GM23338 (cell line): ENCODE measurements around the gene SSH2. TPM values are rescaled to one million over a fixed set of nuclear protein-coding genes. Genes with fewer than 3 reads are reported as not detected.

ENCODE experiments used
- ATAC-seq: fragments of 200-7000 bp; cut with Tn5 transposase; 3 replicates; pipeline ENCODE4 v1.9.1; 2020
- DNase-seq: peaks from one replicate; pipeline ENCODE4 v3.0.0-alpha.2; 2015; ENCODE audit warnings: low spot score
- H2AFZ ChIP-seq: fragments of 200-600 bp; sonication (generic); 2 replicates; pipeline ENCODE4 v1.8.0; 2016; ENCODE audit warnings: antibody characterized with exemption, mild to moderate bottlenecking, moderate library complexity
- H3F3A ChIP-seq: fragments of 200-600 bp; sonication (generic); replicated peaks from 2 replicates; pipeline ENCODE4 v1.8.0; 2017; ENCODE audit warnings: antibody characterized with exemption, mixed run types, low read depth
- H3K27ac ChIP-seq: fragments of 200-600 bp; sonication (generic); 2 replicates; pipeline ENCODE4 v1.6.1; 2016; ENCODE audit warnings: low read depth
- H3K27me3 ChIP-seq: fragments of 200-600 bp; sonication (generic); 2 replicates; pipeline ENCODE4 v1.8.0; 2016; ENCODE audit warnings: mild to moderate bottlenecking, mixed run types, moderate library complexity; ENCODE audit not compliant: insufficient read depth
- H3K36me3 ChIP-seq: fragments of 200-600 bp; sonication (generic); 2 replicates; pipeline ENCODE4 v1.8.0; 2016; ENCODE audit warnings: mild to moderate bottlenecking; ENCODE audit not compliant: insufficient read depth
- H3K4me1 ChIP-seq: fragments of 200-600 bp; sonication (generic); 2 replicates; pipeline ENCODE4 v1.8.0; 2016; ENCODE audit warnings: mild to moderate bottlenecking, moderate library complexity; ENCODE audit not compliant: insufficient read depth
- H3K4me2 ChIP-seq: fragments of 200-600 bp; sonication (generic); 2 replicates; pipeline ENCODE4 v1.7.1; 2017; ENCODE audit warnings: mixed run types
- H3K4me3 ChIP-seq: fragments of 200-600 bp; sonication (generic); 2 replicates; pipeline ENCODE4 v1.6.1; 2016; ENCODE audit warnings: mixed run types
- H3K79me2 ChIP-seq: fragments of 200-600 bp; sonication (generic); replicated peaks from 2 replicates; pipeline ENCODE4 v1.8.0; 2017; ENCODE audit warnings: mild to moderate bottlenecking; ENCODE audit not compliant: insufficient read depth
- H3K9me2 ChIP-seq: fragments of 200-600 bp; sonication (generic); 2 replicates; pipeline ENCODE4 v1.8.0; 2017; ENCODE audit not compliant: insufficient read depth
- H4K20me1 ChIP-seq: fragments of 200-600 bp; sonication (generic); replicated peaks from 2 replicates; pipeline ENCODE4 v1.8.0; 2017; ENCODE audit warnings: mild to moderate bottlenecking; ENCODE audit not compliant: insufficient read depth
- H3K27ac Mint-ChIP-seq: 2 replicates; pipeline ENCODE4 v1.8.0; 2020; ENCODE audit warnings: inconsistent platforms, mild to moderate bottlenecking, moderate library complexity, mixed read lengths
- H3K27me3 Mint-ChIP-seq: 3 replicates; pipeline ENCODE4 v1.8.0; 2022; ENCODE audit warnings: low read depth, mild to moderate bottlenecking, moderate library complexity, mixed read lengths, inconsistent platforms; ENCODE audit not compliant: insufficient read depth, poor library complexity
- H3K36me3 Mint-ChIP-seq: 3 replicates; pipeline ENCODE4 v1.8.0; 2021; ENCODE audit warnings: low read depth, mild to moderate bottlenecking, inconsistent platforms, moderate library complexity, mixed read lengths
- H3K4me1 Mint-ChIP-seq: 3 replicates; pipeline ENCODE4 v1.8.0; 2020; ENCODE audit warnings: mild to moderate bottlenecking, inconsistent platforms, mixed read lengths
- H3K4me3 Mint-ChIP-seq: 3 replicates; pipeline ENCODE4 v1.8.0; 2021; ENCODE audit warnings: moderate library complexity, mild to moderate bottlenecking, inconsistent platforms, mixed read lengths
- H3K9me3 Mint-ChIP-seq: 3 replicates; pipeline ENCODE4 v1.8.0; 2020; ENCODE audit warnings: moderate library complexity, mild to moderate bottlenecking, inconsistent platforms, mixed read lengths
- EZH2 ChIP-seq: fragments of 200-600 bp; sonication (generic); IDR thresholded peaks from one replicate; pipeline ENCODE4 v1.8.0; 2017; ENCODE audit warnings: antibody characterized with exemption, mild to moderate bottlenecking, low read depth; ENCODE audit not compliant: unreplicated experiment
- JUNB ChIP-seq: IDR thresholded peaks from one replicate; pipeline ENCODE4 v1.6.1; 2016; ENCODE audit warnings: antibody characterized with exemption; ENCODE audit not compliant: unreplicated experiment
- POLR2AphosphoS5 ChIP-seq: IDR thresholded peaks from 2 replicates; pipeline ENCODE4 v1.6.1; 2016; ENCODE audit warnings: antibody characterized with exemption, low read depth
- REST ChIP-seq: IDR thresholded peaks from one replicate; pipeline ENCODE4 v1.6.1; 2018; ENCODE audit warnings: antibody characterized with exemption; ENCODE audit not compliant: unreplicated experiment
- ZNF114 ChIP-seq: fragments of 250-450 bp; sonication (Bioruptor Pico); IDR thresholded peaks from 2 replicates; pipeline ENCODE4 v1.5.0; 2020; ENCODE audit warnings: mild to moderate bottlenecking, moderate library complexity
- ZNF331 ChIP-seq: fragments of 250-450 bp; sonication (Bioruptor Pico); IDR thresholded peaks from 2 replicates; pipeline ENCODE4 v1.5.0; 2020; ENCODE audit warnings: low read depth, mild to moderate bottlenecking, moderate library complexity
- polyA plus RNA-seq: library from polyadenylated mRNA; unstranded; fragments of >200 nt; fragmentation: Nextera tagmentation; extraction: Ambion mirVana; gene quantifications from 2 replicates; pipeline ENCODE4 v1.2.1, GENCODE V29; 2016
- small RNA-seq: library from RNA; depleted of rRNA; stranded (forward); fragments of <200 nt; gene quantifications from one replicate; pipeline ENCODE3, GENCODE V24; 2014; ENCODE audit warnings: low replicate concordance
- total RNA-seq: library from RNA; depleted of rRNA; stranded (reverse); fragments of >200 nt; shearing (Covaris generic); gene quantifications from 2 replicates; pipeline ENCODE4 v1.2.3, GENCODE V29; 2014; rRNA removed
- TF ChIP-seq, protein P1 (sequence below), 2 experiments: fragments of 200-600 bp in 1 of 2; sonication (generic) in 1 of 2; conservative IDR thresholded peaks; 2 replicates each; pipeline versions ENCODE4 v1.5.1 to v1.6.1; 2016 to 2017; ENCODE audit warnings: antibody characterized with exemption in 2 of 2, low read depth in 2 of 2, mild to moderate bottlenecking in 2 of 2, moderate library complexity in 1 of 2

SSH2 gene
- total and polyA plus RNA-seq, 2 experiments from 2014 or later = 9.9 to 12.1 TPM

DNA sequence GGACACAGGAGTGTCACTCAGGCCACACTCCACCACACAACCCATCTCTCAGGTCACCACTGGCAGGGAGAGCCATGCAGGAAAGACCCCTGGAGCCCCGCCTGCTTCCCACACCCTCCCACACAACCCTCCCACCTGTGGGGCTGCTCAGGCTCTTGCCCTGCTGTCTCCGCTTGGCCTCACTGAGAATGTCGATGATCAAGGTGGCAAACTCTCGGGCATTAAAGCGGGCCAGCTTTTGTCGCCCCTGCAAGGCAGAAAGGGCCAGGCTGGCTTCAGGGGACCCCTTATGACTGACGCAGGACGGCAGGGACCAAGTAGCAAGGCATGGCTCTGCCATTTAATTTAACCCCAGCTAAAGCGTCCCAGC, 353.0 kb downstream of the SSH2 start:
- no peak overlapping the region for H3K4me2 ChIP-seq
- Mint-ChIP-seq H3K4me1 (peaks cover 13% of the 10 kb centered on the region; the same call in 2 of the 3 replicates), H3K27ac (no peak overlapping the region), H3K9me3 (no peaks in the 10 kb centered on the region), H3K36me3 (peaks cover 19% of the 10 kb centered on the region), H3K4me3 (no peak overlapping the region), H3K27me3 (peaks cover 7% of the 10 kb centered on the region)
- no peak for DNase-seq
- no peaks in the 10 kb centered on the region; the same call in 1 of the 2 replicates for H3K36me3 ChIP-seq
- no peak for TF ChIP-seq EZH2
- TF ChIP-seq REST = no peak
- TF ChIP-seq ZNF331 (CRISPR knock-in tag) = no peak
- TF ChIP-seq, protein P1, sequence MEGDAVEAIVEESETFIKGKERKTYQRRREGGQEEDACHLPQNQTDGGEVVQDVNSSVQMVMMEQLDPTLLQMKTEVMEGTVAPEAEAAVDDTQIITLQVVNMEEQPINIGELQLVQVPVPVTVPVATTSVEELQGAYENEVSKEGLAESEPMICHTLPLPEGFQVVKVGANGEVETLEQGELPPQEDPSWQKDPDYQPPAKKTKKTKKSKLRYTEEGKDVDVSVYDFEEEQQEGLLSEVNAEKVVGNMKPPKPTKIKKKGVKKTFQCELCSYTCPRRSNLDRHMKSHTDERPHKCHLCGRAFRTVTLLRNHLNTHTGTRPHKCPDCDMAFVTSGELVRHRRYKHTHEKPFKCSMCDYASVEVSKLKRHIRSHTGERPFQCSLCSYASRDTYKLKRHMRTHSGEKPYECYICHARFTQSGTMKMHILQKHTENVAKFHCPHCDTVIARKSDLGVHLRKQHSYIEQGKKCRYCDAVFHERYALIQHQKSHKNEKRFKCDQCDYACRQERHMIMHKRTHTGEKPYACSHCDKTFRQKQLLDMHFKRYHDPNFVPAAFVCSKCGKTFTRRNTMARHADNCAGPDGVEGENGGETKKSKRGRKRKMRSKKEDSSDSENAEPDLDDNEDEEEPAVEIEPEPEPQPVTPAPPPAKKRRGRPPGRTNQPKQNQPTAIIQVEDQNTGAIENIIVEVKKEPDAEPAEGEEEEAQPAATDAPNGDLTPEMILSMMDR (conservative IDR thresholded peaks at IDR 0.05; ENCODE audit: low read depth in 2 of 2) = no peak
- no peak for TF ChIP-seq ZNF114
- no peak for TF ChIP-seq POLR2AphosphoS5
- H4K20me1 ChIP-seq = peaks cover 4% of the 10 kb centered on the region; the same call in 1 of the 2 replicates
- no peak overlapping the region for H3K4me3 ChIP-seq
- no peaks in the 10 kb centered on the region for H3K9me2 ChIP-seq
- peaks cover 4% of the 10 kb centered on the region; the same call in 1 of the 2 replicates for H3K4me1 ChIP-seq
- H3F3A ChIP-seq = 0 out of 2 replicates have a peak, but pooled peaks cover 10% of the 10 kb centered on the region
- H2AFZ ChIP-seq = no peak overlapping the region
- no peak overlapping the region for H3K27ac ChIP-seq
- ATAC-seq = no peak
- H3K79me2 ChIP-seq = no peaks in the 10 kb centered on the region
- 0 out of 2 replicates have a peak, but pooled peaks cover 3% of the 10 kb centered on the region for H3K27me3 ChIP-seq

DNA sequence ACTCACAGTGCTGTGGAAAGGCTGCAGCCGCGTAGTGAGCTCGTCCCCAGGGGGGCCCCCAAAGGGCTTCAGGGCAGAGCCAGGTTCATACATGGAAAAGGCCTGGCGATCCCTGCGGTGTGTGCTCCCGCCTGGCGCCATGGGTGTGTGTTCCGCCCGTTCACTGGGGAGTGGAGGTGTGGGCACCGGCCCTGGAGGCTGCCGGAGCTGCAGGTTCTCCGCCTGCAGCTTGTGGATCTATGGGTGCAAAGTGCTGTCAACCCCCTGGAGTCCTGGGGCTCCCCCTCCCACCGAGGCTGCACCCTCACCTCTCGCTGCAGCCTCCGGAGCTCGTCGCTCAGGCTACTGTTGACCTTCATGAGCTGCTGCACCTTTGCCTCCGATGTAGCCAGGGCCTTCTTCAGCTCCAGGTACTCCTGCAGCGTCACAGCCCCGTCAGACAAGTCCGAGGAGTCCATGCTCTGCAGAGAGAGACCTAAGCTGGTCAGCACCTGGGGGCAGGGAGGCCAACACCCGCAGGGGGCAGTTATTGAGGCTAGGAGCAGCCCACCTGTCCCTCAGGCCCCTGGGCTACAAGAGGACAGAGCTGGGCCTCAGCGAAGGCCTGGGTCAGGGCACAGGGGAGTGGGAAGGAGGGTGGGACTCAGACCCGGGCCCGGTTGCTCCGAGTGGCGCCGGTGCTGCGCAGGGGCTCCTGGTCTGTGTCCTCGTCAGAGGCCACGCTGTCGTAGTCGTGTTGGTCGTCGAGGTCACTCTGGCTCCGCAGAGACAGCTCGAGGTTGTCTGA, 353.6 kb downstream of the SSH2 start:
- peaks cover 13% of the 10 kb centered on the region; the same call in 2 of the 3 replicates for H3K4me1 Mint-ChIP-seq

More for the DNA sequence above, 353.6 kb downstream of the SSH2 start:
- Mint-ChIP-seq H3K4me3 (no peak overlapping the region), H3K27me3 (peaks cover 9% of the 10 kb centered on the region), H3K9me3 (no peaks in the 10 kb centered on the region), H3K36me3 (peaks cover 19% of the 10 kb centered on the region), H3K27ac (no peak overlapping the region)
- H3K36me3 ChIP-seq = no peaks in the 10 kb centered on the region; the same call in 1 of the 2 replicates
- peaks cover 4% of the 10 kb centered on the region; the same call in 1 of the 2 replicates for H3K4me1 ChIP-seq
- no peak for ATAC-seq
- H3K4me2 ChIP-seq = no peak overlapping the region
- H4K20me1 ChIP-seq = peaks cover 4% of the 10 kb centered on the region; the same call in 1 of the 2 replicates
- no peak for TF ChIP-seq POLR2AphosphoS5
- no peak for TF ChIP-seq ZNF114
- no peak for TF ChIP-seq JUNB
- no peak overlapping the region for H3K4me3 ChIP-seq
- H3K9me2 ChIP-seq = no peaks in the 10 kb centered on the region
- H3F3A ChIP-seq = 0 out of 2 replicates have a peak, but pooled peaks cover 16% of the 10 kb centered on the region
- H2AFZ ChIP-seq = no peak overlapping the region
- H3K27me3 ChIP-seq = 0 out of 2 replicates have a peak, but pooled peaks cover 9% of the 10 kb centered on the region
- no peak for DNase-seq
- no peaks in the 10 kb centered on the region for H3K79me2 ChIP-seq
- H3K27ac ChIP-seq = no peak overlapping the region

Small RNA genes within 50 kb of the gene (small RNA-seq; reads per million reads assigned to genes)
- gene RF00156 (not detected), gene RF01210 (not detected), gene RNU6-920P (0.20 reads per million)

Other genes starting within 250 kb of the SSH2 start
- gene EFCAB5, start 11.4 kb upstream of the SSH2 start, total RNA-seq = not detected in 2 replicates
- 0.68 and 1.1 TPM in 2 replicates for gene EFCAB5, start 11.4 kb upstream of the SSH2 start, polyA plus RNA-seq
- gene NSRP1, start 186.6 kb upstream of the SSH2 start, total RNA-seq = 5.8 and 15.7 TPM in 2 replicates
- gene NSRP1, start 186.6 kb upstream of the SSH2 start, polyA plus RNA-seq = 110 and 111 TPM in 2 replicates